Mucosa of stomach (tissue), 1 donor: ENCODE results near the gene TBCE.
"Not testable (repeated sequence)": the region's sequence is repeated elsewhere in the genome, so short reads cannot be mapped to it uniquely, and the experiment has no call there.

Source experiments
- H3K27me3 ChIP-seq: one replicate; pipeline ENCODE4 v1.7.0; 2013; ENCODE audit warnings: mild to moderate bottlenecking, low read length; ENCODE audit not compliant: control insufficient read depth, insufficient read depth
- H3K36me3 ChIP-seq: one replicate; pipeline ENCODE4 v1.7.0; 2013; ENCODE audit warnings: low read length; ENCODE audit not compliant: control insufficient read depth, insufficient read depth
- H3K4me1 ChIP-seq: one replicate; pipeline ENCODE4 v1.7.0; 2013; ENCODE audit warnings: mild to moderate bottlenecking, low read length; ENCODE audit not compliant: control insufficient read depth, insufficient read depth
- H3K4me3 ChIP-seq: one replicate; pipeline ENCODE4 v1.7.0; 2013; ENCODE audit warnings: low read length
- H3K9ac ChIP-seq: one replicate; pipeline ENCODE4 v1.7.0; 2013; ENCODE audit warnings: mild to moderate bottlenecking, low read length, moderate library complexity
- H3K9me3 ChIP-seq: one replicate; pipeline ENCODE4 v1.7.0; 2013; ENCODE audit warnings: mild to moderate bottlenecking, low read length, moderate library complexity; ENCODE audit not compliant: control insufficient read depth
- donor health status: Pancreatic carcinoma.

TBCE gene

DNA sequence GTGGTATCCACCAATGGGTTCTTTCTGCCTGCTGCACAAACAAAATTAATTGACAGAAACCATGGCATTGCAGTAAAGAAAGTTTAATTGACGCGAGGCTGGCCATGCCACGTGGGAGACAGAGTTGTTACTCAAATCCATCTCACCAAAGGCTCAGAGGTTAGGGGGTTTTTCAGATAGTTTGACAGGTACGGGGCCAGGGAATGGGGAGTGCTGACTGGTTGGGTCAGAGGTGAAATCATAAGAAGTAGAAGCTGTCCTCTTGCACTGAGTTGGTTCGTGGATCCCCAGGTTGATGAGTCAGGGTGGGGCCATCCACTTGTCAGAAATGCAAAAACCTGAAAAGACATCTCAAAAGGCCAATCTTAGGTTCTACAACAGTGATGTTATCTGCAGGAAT lies 941 bp upstream of the TBCE start:
- H3K9ac ChIP-seq: no peak overlapping the region

DNA sequence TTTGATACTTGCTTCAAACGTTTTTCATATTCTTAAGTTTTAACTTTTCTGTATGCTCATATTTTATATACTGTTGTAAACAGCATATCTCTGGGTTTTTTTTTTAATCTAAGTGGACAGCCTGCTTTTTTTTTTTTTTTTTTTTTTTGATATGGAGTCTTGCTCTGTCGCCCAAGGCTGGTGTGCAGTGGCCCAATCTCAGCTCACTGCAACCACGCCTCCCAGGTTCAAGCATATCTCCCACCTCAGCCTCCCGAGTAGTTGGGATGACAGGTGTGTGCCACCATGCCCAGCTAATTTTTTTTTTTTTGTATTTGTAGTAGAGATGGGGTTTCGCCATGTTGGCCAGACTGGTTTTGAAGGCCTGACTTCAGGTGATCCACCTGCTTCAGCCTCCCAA lies 1.2 kb downstream of the TBCE start:
- Histone ChIP-seq H3K36me3 (no peaks in the 10 kb centered on the region), H3K4me1 (no peaks in the 10 kb centered on the region), H3K27me3 (no peaks in the 10 kb centered on the region), H3K9ac (no peak overlapping the region), H3K9me3 (no peaks in the 10 kb centered on the region), H3K4me3 (no peak overlapping the region)

More for the DNA sequence above, 941 bp upstream of the TBCE start:
- Histone ChIP-seq H3K27me3 (no peaks in the 10 kb centered on the region), H3K4me1 (no peaks in the 10 kb centered on the region), H3K4me3 (no peak overlapping the region), H3K9me3 (no peaks in the 10 kb centered on the region), H3K36me3 (no peaks in the 10 kb centered on the region)

DNA sequence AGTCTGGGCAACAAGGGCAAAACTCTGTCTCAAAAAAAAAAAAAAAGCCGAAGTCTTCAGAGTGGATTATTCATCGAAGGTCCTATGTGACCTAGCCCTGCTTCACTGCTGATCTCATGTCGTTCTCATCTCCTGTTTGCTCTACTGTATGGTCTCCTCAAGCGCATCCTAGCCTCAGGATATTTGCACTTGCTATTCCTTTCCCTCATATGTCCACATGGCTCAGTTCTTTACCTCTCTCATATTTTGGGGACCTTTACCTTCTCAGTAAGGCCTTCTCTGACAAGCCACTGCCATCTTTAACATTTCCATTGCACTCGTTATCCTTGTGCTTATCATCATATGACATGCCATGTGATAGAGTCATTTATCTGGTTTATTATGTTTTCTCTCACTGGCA lies 2.6 kb downstream of the TBCE start:
- Histone ChIP-seq H3K9ac (no peak overlapping the region), H3K4me1 (no peaks in the 10 kb centered on the region)

DNA sequence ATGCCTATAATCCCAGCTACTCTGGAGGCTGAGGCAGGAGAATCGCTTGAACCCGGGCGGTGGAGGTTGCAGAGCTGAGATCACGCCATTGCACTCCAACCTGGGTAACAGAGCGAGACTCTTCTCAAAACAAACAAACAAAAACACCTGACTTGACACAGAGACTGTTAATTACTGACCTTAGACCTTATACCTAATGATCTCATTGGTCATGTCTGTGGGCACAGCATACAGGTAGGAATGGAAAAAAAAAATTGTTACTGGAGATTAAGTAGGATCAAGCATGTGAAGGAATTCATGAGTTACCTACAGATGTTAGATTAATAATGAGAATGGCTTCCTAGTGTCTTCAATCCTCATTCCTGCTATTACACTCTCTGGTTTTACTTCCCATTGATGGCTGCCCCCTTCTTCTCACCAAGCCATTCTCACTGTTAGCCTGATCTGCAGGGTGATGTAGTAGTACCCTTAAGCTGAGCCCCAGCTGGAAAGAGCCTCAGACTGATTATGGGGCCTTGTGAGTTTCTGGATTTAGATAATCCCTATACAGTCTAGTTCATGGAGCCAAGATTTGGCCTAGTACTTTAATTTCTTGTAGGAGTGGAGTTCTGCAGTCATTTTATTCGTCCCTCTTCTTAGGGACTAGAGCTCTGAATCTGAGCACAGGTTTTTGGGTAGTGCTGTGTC lies 8.8 kb downstream of the TBCE start:
- no peaks in the 10 kb centered on the region for H3K4me1 ChIP-seq
- H3K9ac ChIP-seq: no peak overlapping the region
- no peak overlapping the region for H3K4me3 ChIP-seq
- no peaks in the 10 kb centered on the region for H3K27me3 ChIP-seq
- H3K36me3 ChIP-seq: no peaks in the 10 kb centered on the region
- no peaks in the 10 kb centered on the region for H3K9me3 ChIP-seq

More for the DNA sequence above, 2.6 kb downstream of the TBCE start:
- no peaks in the 10 kb centered on the region for H3K27me3 ChIP-seq
- H3K4me3 ChIP-seq: no peak overlapping the region
- H3K9me3 ChIP-seq: no peaks in the 10 kb centered on the region
- no peaks in the 10 kb centered on the region for H3K36me3 ChIP-seq

DNA sequence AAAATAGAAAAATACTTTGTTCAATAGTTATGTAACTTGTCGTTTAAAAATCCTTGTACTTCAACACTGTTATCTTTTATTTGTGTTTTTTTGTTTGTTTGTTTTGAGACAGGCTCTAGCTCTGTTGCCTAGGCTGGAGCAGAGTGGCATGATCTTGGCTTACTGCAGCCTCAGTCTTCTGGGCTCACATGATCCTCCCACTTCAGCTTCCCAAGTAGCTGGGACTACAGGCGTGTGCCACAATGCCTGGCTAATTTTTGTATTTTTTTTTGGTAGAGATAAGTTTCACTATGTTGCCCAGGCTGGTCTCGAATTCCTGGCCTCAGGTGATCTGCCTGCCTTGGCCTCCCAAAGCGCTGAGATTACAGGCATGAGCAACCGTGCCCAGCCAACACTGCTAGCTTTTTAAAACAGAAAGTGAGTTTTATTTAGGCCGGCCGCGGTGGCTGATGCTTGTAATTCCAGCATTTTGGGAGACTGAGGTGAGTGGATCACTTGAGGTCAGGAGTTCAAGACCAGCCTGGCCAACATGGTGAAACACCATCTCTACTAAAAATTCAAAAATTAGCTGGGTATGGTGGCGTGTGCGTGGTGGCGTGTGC lies 11.0 kb downstream of the TBCE start:
- H3K4me1 ChIP-seq, H3K36me3 ChIP-seq: not testable (repeated sequence)

DNA sequence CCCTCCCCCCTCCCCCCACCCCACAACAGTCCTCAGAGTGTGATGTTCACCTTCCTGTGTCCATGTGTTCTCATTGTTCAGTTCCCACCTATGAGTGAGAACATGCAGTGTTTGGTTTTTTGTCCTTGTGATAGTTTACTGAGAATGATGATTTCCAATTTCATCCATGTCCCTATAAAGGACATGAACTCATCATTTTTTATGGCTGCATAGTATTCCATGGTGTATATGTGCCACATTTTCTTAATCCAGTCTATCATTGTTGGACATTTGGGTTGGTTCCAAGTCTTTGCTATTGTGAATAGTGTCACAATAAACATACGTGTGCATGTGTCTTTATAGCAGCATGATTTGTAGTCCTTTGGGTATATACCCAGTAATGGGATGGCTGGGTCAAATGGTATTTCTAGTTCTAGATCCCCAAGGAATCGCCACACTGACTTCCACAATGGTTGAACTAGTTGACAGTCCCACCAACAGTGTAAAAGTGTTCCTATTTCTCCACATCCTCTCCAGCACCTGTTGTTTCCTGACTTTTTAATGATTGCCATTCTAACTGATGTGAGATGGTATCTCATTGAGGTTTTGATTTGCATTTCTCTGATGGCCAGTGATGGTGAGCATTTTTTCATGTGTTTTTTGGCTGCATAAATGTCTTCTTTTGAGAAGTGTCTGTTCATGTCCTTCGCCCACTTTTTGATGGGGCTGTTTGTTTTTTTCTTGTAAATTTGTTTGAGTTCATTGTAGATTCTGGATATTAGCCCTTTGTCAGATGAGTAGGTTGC lies 14.9 kb downstream of the TBCE start:
- not testable (repeated sequence) for H3K36me3 ChIP-seq, H3K4me1 ChIP-seq, H3K9me3 ChIP-seq, H3K4me3 ChIP-seq, H3K9ac ChIP-seq, H3K27me3 ChIP-seq

More for the DNA sequence above, 11.0 kb downstream of the TBCE start:
- not testable (repeated sequence) for H3K9me3 ChIP-seq, H3K4me3 ChIP-seq, H3K9ac ChIP-seq, H3K27me3 ChIP-seq

DNA sequence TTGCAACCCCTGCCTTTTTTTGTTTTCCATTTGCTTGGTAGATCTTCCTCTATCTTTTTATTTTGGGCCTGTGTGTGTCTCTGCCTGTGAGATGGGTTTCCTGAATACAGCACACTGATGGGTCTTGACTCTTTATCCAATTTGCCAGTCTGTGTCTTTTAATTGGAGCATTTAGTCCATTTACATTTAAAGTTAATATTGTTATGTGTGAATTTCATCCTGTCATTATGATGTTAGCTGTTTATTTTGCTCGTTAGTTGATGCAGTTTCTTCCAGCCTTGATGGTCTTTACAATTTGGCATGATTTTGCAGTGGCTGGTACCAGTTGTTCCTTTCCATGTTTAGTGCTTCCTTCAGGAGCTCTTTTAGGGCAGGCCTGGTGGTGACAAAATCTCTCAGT lies 18.4 kb downstream of the TBCE start:
- not testable (repeated sequence) for H3K36me3 ChIP-seq, H3K4me3 ChIP-seq, H3K27me3 ChIP-seq, H3K9me3 ChIP-seq, H3K9ac ChIP-seq, H3K4me1 ChIP-seq

DNA sequence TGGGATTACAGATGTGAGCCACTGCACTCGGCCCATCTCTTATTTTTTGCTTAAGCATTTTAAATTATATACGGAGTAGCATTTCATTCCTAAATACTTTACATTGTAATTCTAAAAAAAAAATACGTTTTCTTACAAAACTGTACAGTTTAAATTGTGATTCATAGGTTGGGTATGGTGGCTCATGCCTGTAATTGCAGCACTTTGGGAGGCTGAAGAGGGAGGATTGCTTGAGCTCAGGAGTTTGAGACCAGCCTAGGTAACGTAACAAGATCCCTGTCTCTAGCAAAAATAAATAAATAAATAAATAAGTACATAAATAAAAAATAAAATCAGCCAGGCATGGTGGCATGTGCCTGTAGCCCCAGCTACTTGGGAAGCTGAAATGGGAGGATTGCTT lies 24.6 kb downstream of the TBCE start:
- H3K9ac ChIP-seq: no peak overlapping the region
- no peaks in the 10 kb centered on the region for H3K27me3 ChIP-seq
- H3K36me3 ChIP-seq: no peaks in the 10 kb centered on the region
- H3K4me1 ChIP-seq: no peaks in the 10 kb centered on the region
- H3K9me3 ChIP-seq: no peaks in the 10 kb centered on the region
- H3K4me3 ChIP-seq: no peak overlapping the region

DNA sequence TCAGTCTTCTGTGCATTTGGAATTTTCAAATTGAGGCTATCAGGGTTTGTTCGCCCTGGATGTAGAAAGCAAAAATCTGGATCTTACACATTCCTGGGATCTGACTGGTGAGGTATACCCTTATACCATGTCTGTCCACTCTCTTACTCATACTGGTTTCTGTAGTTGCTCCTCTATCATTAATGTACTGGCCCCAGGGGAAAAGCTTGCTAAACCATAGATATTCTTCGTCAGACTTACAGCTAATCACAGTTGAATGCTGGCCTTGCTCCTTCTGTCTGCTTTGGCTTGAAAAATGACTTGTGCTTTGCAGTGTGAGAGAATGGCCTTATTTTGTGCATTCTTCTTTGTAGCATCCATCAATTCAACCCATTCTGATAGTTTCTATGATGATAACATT lies 30.5 kb downstream of the TBCE start:
- Histone ChIP-seq H3K4me3 (no peak overlapping the region), H3K36me3 (no peaks in the 10 kb centered on the region), H3K4me1 (no peaks in the 10 kb centered on the region), H3K9ac (no peak overlapping the region), H3K9me3 (no peaks in the 10 kb centered on the region), H3K27me3 (no peaks in the 10 kb centered on the region)

DNA sequence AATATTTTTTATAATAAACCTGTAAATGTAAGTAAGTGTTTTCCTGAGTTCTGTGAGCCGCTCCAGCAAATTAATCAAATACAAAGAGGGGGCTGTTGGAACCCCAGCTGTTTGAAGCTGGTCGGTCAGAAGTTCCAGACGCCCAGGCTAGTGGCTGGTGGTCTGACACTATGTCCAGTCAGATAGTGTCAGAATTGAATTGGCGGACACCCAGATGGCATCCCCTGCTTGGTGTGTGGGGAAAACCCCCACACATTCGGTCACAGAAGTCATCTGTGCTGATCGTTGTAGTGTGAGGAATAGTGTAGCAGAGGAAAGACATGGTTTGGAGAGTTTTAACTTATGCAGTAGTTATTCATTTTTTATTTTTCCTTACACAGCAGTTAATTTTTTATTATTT lies 32.4 kb downstream of the TBCE start:
- no peak overlapping the region for H3K9ac ChIP-seq
- no peak overlapping the region for H3K4me3 ChIP-seq
- no peaks in the 10 kb centered on the region for H3K36me3 ChIP-seq
- H3K9me3 ChIP-seq: no peaks in the 10 kb centered on the region
- H3K27me3 ChIP-seq: no peaks in the 10 kb centered on the region
- no peaks in the 10 kb centered on the region for H3K4me1 ChIP-seq

DNA sequence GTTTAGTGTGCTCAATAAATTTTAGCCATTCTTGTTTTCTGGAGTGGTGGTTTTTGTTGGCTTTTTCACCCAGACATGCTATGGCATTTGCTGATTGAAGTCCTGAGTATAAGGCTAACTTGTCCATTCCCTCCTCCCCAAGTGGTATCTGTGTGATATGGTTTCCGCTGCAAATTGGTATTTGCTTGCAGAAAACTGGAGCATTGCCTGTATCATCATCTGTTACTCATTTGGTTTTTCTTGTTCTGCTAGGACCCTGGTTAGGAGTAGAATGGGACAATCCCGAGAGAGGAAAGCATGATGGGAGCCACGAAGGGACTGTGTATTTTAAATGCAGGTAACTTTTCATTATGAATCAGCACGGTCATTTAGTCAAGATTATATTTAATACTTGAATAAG lies 34.0 kb downstream of the TBCE start:
- Histone ChIP-seq H3K36me3 (no peaks in the 10 kb centered on the region), H3K27me3 (no peaks in the 10 kb centered on the region), H3K4me3 (no peak overlapping the region), H3K9ac (no peak overlapping the region), H3K4me1 (no peaks in the 10 kb centered on the region), H3K9me3 (no peaks in the 10 kb centered on the region)

DNA sequence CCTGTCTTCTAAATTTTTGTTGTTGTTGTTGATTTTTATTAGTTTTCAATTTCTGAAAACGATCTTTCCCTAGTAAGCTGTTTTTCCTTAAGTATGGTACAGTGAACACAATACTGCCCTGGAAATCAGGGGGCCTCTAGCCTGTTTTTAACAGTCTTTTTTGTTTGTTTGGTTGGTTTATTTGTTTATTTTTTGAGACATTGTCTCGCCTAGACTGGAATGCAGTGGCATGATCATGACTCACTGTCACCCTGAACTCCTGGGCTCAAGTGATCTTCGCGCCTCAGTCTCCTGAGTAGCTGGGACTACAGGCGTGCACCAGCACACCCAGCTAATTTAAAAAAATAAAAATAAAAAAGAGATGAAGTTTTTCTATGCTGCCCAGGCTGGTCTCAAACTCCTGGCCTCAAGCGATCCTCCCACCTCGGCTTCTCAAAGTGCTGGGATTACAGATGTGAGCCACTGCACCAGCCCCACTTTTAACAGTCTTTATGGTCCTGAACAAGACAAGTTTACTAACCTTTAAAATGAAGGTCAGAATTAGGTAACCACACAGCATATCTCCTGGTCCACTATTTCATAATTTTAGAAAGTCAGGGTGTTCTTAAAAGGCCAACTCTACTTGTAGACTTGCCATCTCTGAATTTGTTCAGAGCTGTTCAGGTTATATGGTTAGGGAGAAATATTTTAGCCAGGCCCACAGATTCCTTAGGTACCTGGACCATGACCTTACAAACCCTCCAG lies 35.4 kb downstream of the TBCE start:
- Histone ChIP-seq H3K9ac (no peak overlapping the region), H3K27me3 (no peaks in the 10 kb centered on the region), H3K9me3 (no peaks in the 10 kb centered on the region), H3K4me1 (no peaks in the 10 kb centered on the region), H3K36me3 (no peaks in the 10 kb centered on the region), H3K4me3 (no peak overlapping the region)
